Measurements from ENCODE around the gene IFNG-AS1.

IFNG-AS1 gene

DNA sequence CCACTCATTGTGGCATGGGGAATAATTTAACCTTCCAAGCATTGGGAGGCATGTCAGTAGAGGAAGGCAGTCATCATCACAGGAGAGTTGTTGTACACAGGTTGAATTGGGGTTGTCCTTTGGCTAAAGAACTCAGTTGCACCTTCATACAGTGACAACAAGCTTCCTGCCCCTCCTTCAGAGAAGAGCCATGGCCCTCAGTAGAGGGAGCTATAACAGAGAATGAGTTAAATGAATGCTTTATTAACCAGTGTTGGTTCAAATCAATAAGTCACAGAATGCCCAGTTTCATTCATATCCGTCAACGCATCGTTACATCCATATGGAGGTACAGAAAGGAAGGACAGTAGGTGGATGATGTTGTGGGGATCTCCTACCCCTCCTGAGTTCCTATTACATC is 4.8 kb downstream of the IFNG-AS1 start:
- no peak for DNase-seq (ENCODE audit: low spot score)

DNA sequence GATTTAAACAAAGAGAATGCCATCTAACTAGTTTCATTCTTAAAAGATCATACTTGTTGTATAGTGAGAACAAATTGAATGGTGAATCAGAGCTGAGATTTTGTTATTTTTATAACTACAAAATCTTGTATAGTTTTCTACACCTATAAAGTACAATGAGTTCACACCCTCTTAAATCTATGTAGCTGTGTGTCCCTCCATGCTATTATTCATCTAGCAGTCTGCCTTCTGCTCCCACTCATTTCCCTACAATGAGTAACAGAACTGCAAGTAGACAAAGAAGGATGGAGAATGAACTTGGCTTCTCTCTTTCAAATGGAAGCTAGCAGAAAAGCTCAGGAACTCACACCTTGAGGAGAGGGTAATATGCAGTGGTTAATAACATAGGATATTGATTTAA is 7.1 kb downstream of the IFNG-AS1 start:
- no peak for DNase-seq (ENCODE audit: low spot score)

DNA sequence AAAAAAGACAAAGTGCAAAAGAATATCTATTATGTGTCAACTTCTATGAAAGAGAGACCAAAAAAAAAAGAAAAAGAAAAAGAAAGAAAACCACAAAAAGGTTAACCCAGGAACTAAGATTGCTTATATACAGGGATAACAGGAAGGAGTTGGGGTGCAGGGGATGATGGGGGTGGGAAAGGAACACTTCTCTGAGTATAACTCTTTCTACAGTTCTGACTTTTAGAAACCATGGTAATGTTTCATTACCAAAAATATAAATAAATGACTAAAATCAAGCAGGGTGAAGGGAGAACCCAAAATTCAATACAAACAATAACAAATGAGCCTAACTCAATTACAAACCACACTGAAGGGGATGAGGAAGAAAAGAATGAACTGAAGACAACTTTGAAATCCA is 9.1 kb downstream of the IFNG-AS1 start:
- DNase-seq (ENCODE audit: low spot score): no peak

DNA sequence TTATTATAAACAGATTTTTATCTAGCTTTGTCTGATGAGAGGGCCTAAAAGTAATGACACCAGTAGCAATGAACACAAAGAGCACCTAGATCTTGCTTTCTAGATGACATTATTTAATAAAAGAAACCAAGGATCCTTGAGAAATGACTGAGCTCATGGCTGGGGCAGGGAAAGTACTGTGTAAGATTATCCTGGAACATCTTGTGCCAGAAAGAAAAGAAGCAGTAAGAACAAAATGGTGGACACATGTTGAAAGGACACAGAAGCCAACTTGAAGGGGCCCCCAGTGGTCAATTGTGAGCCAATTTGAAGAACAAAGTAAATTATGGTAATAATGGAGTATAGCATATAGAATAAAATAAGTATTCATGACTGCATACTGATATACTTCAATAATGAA is 10.0 kb downstream of the IFNG-AS1 start:
- DNase-seq (ENCODE audit: low spot score): no peak

DNA sequence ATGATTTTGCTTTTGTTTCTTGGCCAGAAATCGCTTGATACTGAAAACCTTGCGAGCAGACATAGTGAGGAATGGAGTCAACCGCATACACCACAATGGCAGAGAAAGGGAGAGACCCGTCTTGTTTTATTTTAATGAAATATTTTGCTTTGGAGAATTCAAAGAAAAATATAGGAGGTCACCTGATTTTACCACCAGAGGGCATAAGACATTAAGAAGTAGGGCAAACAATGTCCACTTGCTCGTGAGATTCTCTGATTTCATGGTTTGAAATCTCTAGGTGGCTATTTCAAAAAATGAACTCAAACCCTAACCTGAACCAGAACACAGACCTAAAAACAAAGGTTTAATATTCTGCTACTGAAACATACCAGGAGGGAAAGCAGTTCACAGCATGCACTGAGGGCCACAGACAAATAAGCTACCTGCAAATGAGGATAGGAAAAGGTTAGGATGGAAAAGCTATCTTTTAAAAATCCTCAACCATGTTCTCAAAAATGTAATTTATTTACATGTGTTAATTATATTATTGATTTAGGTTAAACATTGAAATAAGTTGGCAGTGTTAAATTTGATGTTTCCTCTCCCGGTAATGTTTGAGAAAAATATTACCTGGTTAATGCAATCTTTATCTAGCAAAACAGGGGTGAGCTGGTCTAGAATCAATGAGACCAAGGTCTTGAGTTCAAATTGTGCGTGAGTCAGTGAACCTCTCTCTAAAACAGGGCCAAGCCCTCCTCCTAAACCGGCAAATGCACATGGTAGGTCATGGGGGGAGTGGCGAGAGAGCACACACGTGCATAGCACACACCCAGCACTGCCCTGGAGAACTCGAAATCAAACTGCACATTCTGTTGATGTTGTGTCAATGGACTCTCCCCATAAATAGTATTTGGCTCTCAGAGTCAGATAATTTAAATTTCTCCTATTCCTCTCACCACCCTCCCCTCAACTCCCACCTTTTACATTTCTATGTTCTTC is 12.5 kb downstream of the IFNG-AS1 start:
- no peak for DNase-seq (ENCODE audit: low spot score)

DNA sequence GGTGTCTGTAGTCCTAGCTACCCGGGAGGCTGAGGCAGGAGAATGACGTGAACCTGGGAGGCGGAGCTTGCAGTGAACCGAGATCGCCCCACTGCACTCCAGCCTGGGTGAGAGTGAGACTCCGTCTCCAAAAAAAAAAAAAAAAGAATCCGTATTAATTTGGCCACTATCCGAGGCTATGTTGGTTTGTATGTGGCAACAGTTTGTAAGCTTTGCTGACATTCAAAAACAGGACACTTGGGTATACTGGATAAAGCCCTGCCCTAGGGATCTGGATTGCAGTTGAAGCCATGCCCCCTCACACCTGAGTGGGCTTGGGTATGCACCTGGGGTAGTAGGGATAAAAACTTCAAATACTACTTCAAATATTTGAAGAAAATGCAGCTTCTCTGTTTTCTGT is 14.5 kb downstream of the IFNG-AS1 start:
- no peak for DNase-seq (ENCODE audit: low spot score)

DNA sequence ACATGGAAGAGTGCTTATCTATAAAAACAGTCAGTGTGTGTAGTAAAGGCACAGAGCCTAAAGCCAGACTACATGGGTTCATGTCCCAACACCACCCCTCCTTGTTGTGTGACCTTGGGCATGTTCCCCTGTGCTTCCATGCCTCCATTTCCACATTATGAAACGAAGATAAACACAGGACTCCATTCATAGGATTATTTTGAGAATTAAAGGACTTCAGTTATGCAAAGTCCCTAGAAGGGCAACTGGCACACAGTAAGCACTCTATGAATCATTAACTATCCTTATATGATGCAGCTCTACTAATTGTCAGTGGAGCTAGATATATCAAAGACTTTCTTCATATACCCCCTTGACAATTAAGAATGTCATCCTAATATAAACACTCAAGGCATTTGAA is 17.8 kb downstream of the IFNG-AS1 start:
- DNase-seq (ENCODE audit: low spot score): no peak

DNA sequence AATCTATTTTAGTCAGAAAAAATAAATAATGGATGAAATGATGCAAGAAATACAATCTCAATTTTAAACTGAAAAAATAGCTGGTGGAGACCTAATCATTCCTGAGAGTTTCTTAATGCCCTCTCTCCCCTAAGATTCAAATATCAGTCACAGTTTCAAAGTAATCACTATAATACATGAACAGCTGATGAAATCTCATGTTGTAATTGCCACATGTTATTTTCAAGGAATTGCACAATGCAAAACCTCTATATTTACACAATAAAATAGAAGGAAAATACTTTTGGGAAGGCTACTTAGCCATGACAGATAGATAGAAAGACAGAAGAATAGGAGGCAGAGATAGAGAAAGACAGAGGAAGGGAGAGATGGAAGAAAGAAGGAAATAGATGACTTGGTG is 18.2 kb downstream of the IFNG-AS1 start:
- DNase-seq (ENCODE audit: low spot score): no peak

DNA sequence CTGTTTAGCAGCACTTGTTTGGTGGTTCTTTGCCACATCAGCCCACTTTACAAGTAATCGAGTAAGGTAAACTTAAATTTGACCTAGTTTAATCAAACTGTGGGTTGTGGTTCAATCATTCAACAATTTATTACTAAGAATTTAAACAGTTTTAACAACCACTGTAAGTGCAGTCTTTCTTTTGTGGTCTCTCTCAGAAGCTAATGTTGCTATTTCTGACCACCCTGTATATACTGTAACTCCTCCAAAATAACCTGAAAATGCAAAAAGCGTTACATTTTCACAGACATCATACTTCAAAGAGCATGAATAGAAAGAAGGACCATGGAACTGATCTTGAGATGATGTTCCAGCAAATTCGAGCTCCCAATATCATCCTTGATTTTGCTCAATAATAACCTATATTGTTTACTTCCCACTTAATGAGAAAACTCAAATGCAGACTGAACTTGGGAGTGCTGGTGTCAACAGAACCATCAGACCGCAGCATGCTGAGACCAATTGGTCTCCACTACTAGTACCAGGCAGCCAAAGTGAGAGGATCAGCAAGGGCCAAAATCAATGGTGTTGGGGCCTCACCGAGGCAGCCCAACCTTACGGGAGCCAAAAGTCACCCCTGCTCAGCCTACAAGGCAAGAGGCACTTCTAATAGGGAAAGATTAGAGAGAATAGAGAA is 22.1 kb downstream of the IFNG-AS1 start:
- DNase-seq (ENCODE audit: low spot score): no peak

DNA sequence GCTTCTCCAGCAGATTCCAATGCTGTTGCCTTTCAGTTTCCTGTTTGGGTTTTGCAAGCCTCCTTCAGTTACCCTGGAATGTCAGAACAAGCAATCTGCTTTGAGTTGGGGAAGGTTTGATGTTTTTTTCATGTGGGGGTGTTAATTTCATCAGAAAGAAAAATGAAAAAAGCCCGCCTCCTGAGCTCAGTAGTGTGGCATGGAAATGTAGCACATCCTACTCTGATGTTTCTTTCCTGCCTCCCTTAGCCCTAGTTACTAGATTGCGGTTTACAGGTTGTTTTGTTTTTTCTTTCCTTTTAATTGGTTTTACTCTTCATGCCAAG is 22.6 kb downstream of the IFNG-AS1 start:
- no peak for DNase-seq (ENCODE audit: low spot score)

DNA sequence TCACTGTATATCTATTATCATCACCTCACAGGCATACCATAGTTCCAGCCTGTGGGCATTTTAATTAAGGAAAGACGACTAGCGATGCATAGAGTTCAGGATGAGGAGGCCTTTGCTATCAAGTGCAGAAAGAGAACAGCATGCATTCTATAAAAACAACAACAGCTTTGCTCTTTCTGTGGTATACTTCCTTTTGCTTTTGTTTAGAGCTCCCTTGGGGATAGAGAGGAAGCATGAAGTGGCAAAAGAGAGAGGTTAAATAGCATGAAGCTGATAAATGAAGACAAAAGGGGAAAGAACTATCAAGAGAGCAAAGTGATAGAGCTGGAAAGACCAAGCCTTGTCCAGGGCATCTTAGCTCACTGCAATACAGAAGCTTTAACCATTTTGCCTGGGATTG is 23.5 kb downstream of the IFNG-AS1 start:
- DNase-seq (ENCODE audit: low spot score): no peak

DNA sequence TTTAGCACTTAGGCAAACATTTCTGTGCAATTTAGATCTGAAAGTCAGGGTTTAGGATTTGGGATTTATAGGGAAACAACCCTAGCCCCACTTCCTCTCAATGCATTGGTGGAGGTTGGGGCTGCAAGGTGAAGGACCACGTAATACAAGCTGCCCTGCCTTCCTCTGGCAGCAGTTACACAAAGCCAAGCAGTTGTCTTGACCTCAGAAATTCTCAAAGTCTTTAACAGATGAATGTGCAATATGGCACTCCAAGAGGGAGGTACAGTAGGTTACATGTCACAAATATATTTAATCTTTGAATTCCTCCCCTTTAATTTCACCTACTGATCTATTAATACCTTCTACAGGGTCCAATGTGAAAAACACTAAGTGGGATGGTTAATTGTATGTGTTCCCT is 23.9 kb downstream of the IFNG-AS1 start:
- DNase-seq (ENCODE audit: low spot score): no peak

DNA sequence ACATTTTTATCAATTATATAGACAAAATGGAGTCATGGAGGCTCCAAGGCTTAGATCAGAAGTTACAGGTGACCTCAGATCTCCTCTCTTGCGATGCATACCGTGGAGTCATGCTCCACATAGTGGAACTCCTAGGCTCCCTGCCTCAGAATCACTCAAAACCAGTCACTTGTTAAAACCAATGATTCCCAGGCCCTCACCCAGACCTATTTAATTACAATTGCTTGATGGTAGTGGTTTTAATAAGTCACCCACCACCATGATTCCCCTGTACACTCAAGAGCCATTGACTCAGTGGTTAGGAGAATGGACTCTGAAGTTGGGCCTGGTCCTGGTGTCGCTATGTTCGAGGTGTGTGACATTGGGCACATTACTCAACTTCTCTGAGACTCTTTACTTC is 26.9 kb downstream of the IFNG-AS1 start:
- DNase-seq (ENCODE audit: low spot score): no peak

DNA sequence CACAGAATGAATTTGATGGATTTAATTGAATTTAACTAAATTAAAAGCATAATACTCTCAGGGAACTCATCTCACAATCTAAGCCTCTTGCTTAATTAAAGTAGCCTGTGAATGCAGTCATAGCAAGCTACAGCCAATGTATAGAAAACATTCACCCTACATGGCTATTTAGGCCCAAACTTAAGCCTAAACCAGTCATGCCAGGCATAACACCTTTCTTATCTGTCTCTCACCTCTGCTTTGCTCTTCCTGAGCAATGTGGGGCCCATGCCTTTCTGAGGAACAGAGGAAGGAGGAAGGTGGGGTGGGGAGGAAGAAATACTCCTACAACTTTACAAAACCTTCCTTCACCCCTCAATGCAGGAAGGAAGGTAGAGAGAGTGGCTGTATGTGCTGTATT is 29.1 kb downstream of the IFNG-AS1 start:
- DNase-seq (ENCODE audit: low spot score): no peak

DNA sequence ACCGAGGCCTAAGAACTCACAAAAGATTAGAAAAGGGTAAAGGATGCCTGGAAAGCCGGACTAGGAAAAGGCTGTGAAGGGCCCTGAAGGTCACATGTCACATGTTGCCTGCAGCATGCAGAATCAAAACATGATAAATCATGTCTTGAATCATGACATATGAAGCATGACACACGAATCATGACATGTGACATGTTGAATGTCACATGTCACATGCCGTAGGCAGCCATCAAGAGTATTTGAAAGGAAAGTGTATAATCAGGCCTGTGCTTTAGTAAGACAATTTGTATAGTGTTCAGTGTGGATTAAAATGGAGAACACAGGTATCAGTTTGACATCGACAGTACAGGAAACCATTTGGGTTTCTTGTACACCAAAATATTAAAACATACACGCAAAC is 30.8 kb downstream of the IFNG-AS1 start:
- no peak for DNase-seq (ENCODE audit: low spot score)

DNA sequence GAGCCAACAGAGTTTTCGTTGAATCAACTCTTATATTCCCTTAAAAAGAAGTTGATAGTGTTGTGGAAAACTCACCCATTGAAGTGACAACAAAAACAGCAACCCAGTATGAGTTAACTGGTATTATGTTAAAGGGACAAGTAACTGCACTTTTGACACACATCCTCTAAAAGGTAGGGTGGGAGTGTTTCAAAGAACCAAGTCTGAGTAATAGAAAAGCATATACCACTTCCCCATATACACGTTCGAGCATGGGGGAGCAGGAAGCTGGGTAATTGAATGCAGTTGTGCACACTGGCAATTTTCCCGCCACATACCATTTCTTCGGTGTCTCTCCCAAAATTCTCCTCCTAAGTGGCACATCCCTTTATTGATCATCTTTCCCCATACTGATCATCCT is 31.5 kb downstream of the IFNG-AS1 start:
- no peak for DNase-seq (ENCODE audit: low spot score)

DNA sequence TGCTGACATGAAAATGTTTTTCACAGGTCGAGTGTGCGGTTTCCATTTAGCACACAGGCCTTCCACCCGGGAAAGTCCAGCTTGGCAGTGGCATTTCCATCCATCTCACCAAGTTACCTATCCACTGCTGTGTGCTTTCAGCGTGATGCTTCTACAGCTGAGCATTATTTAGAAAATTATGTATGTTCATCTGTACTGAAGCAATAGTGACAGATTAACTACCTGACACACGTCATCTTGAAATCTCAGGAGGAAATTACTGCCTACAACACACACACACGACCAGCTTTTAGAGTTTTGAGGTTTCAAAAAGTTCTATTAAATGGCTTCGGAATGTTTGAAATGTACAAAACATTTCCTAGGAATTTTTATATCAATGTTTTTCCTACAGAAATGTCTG is 39.4 kb downstream of the IFNG-AS1 start:
- no peak for DNase-seq (ENCODE audit: low spot score)

DNA sequence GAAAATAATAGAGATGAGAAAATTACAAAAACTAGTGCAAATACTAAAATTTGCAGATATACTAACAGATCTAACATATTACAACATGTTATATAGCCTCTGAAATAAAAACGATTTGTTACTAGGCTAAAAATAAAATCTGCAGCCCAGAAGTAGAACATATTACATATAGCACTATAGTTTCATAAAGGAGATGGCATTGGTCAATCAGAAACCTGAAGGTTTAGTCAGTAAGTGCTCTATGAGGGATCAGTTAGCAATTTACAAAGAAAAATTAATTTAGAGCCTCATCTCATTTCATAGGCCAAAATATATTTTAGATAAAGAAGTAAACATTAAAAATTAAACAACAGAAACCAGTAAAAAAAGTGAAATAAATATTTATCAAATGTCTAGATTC is 41.0 kb downstream of the IFNG-AS1 start:
- no peak for DNase-seq (ENCODE audit: low spot score)

DNA sequence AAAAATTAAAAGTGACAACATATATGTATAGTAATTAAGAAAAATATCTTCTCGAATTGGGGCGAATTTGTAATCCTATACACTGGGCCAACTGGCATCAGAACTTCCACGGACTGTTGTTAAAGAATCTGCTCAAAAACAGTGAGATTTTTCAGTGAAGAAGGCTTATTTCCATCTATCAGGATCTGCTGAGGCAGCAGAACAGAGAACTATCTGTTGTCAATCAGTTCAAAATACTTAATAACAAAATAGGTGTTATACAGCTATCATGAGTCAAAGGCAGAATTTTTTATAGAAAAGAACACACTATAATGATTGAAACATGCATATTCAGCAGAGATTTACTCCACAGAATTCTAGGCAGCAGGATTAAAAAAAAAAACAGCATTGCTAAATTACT is 41.9 kb downstream of the IFNG-AS1 start:
- DNase-seq (ENCODE audit: low spot score): no peak

DNA sequence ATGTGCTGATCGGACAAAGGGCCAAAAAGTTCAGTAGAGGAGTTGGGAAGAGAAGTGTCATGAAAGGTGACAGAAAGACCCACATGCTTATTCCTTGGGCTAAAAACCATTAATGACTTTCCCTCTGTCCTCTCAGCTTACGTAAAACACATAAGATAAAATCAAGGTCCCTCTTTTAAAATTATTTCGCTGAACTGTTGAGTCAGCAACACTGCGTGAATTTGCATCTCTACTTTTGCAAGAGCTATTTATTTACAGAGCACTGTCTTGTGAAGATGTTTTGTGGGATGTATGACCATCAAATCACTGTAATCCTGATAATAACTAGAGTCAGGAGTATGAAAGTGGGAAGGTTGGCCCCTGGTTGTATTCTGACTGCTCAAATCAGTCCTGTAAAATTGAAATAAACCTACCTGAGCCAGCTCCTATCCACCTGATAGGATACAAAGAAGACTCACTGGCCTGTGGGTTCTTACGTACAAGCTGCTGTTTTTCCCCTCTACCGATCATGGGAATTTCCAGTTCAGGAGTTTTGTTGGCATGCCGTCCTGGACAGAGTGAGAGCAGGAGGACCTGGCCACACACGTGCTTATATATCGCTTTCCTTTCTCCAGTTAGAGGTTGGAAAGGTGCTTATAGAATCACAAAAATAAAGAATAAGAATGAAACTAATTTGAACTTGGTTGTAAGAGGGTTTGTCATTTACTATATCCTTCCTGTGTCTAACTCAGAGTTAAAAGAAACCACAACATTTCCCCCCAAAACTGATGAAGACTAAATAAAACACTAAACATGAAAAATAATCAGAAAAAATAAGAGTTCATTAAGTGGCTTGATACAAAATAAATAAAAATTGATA is 42.9 kb downstream of the IFNG-AS1 start:
- no peak for DNase-seq (ENCODE audit: low spot score)

DNA sequence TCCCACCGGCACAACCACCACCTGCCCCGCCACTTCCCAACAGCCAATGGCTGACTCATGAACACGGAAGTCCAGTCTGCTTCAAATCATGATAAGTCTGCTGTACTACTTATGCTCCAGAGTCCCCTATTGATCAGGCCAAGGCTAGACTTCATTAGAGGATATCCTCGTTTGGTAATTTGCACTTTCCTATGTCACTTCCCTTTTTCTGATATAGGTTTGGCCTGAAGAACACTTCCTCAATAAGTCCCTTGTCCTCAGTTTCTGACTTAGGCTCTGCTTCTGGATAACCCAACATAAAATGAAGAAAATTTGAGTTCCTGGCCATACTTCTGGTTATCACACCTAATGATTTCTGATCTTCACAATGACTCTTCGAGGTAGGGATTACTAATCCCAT is 45.3 kb downstream of the IFNG-AS1 start:
- DNase-seq (ENCODE audit: low spot score): no peak

DNA sequence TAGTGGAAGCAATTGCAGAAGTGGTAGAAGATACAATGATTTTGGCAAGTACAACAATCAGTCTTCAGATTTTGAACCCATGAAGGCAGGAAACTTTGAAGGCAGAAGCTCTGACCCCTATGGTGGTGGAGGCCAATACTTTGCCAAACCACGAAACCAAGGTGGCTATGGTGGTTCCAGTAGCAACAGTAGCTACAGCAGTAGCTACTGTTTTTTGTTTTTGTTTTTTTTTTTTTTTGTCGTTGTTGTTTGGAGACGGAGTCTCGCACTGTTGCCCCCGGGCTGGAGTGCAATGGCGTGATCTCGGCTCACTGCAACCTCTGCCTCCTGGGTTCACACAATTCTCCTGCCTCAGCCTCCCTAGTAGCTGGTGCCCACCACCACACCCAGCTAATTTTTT is 47.4 kb downstream of the IFNG-AS1 start:
- DNase-seq (ENCODE audit: low spot score): no peak

Data from hepatic stellate cell (primary cell).